ENCODE data around the gene ZNF202.

The ZNF202 gene

DNA sequence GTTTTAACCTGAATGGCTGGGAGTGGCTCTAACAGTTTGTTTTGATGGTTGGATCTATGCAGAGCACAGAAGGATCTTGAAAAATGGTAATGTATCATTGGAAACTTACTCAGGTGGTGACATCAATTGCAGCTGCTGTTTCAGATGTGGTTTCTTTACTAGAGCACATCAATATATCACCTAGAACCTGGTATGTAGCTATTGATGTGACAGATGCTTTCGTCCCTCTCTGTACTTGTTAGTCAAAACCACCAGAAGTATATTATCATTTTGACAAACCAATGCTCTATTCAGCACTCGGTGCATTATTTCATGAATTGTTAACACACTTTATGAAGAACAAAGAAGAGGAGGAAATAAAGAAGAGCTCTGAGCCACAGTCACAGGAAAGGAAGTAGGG is 60.4 kb downstream of the ZNF202 start:
- DNase-seq: no peak

DNA sequence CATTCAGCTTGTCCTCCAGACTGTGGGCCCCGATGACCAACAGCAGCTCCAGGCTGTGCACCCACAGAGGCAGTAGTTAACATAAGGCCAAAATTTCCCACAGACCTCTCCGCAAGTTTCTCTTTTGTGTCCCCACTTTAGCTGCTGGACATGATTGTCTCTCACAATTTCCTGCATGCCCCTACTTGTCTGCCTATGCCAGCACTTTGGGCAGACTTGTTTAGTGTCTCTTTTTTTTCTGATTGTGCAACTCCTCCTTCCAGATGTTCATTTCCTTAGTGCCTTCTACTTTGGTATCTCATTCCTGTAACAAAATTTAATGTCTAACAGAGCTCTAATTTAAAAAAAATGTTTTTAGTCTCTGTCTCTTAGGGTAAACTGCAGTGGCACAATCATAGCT is 63.2 kb downstream of the ZNF202 start:
- DNase-seq: no peak

DNA sequence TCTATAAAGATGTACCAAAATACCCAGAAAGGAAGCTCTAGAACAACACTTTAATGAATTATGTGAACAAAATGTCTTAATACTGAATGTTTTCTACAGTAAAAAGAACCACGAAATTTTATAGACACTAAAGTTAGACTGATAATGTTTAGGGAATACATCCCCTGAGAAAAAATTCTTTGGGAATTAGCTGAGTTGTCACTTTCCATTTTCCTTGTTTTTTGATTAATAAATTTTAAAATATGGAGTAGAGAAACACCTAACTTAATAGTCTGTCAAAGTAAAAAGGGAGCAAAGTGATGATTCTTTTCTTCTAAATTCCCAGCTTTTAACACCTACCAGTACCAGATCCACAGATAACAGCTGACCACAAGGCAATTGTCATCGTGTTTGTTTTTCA is 64.0 kb downstream of the ZNF202 start:
- no peak for DNase-seq

DNA sequence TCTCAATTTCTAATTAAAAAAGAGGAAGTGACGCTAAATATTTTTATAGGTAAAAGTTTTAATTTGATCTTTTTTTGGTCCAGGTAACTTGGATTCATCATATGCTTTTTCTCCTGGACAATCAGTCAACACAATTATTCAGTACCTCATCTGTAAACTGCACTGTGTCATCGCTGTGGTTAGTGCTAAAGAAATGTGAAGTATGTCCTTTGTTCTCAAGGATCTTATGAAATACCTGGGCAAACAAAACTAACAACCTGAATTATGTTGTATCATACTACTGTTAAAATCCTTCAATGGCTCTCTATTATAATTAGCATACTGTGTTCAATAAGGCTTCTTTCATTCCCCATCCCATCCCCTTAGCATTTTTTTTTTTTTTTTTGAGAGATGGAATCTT is 67.2 kb downstream of the ZNF202 start:
- DNase-seq: no peak

All from hematopoietic multipotent progenitor cell treated with erythropoietin and hydrocortisone succinate and interleukin-3 and kit ligand, for 6 days (in vitro differentiated cells).